GM18508 (cell line): ENCODE results near the gene MGME1.
"Not testable (repeated sequence)": the region's sequence is repeated elsewhere in the genome, so short reads cannot be mapped to it uniquely, and the experiment has no call there.

Experiments
- ATAC-seq: cut with Tn5 transposase; IDR thresholded peaks from one replicate; pipeline ENCODE4 v1.9.1; 2021; ENCODE audit warnings: moderate number of reproducible peaks; ENCODE audit not compliant: insufficient read depth, unreplicated experiment

Gene MGME1

DNA sequence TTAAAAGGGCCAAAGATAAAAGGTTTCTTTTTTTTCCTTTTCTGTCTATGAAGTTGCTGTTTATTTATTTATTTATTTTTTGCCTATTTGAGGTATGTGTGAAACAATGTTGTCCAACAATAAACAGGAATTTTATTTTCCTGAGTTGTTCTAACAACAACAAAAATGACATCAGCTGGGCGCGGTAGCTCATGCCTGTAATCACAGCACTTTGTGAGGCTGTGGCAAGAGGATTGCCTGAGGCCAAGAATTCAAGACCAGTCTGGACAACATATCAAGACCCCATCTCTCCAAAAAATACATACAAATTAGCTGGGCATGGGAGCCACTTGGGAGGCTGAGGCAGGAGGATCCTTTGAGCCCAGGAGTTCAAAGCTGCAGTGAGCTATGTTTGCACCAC lies 44.1 kb downstream of the MGME1 start:
- ATAC-seq, result no peak

DNA sequence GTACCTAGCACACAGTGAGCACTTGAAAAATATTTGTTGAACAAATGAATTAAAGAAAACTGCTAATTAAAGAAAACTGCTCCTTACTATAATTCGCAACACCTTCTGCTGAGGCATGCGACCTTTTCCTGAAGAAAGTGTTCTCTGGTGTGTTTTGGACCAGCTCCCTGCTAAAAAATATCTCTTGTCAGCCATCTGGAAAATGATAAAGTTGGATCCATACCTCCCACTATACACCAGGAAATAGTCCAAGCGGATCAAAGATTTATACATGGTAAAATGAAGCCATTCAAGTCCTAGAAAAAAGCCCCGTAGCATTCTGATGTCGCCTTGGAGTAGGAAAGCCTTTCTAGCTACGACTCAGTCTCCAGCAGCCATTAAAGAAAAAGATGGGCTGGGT lies 45.6 kb downstream of the MGME1 start:
- no peak for ATAC-seq

DNA sequence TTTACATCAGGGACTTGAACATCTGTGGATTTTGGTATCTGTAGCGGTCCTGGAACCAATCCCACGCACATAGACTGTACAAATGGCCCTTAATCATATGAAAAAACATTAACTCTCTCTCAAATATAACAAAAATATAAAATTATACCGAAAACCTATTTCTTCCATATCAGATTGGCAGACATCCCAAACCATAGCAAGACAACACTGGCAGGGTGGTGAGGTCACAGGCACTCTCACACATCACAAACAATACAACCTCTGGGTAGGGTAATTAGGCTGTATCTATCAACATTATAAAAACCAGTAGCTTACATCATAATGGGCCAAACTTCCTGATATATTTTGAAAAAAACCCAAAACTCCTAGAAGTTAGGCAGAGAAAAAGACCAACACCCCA lies 48.0 kb downstream of the MGME1 start:
- no peak for ATAC-seq

DNA sequence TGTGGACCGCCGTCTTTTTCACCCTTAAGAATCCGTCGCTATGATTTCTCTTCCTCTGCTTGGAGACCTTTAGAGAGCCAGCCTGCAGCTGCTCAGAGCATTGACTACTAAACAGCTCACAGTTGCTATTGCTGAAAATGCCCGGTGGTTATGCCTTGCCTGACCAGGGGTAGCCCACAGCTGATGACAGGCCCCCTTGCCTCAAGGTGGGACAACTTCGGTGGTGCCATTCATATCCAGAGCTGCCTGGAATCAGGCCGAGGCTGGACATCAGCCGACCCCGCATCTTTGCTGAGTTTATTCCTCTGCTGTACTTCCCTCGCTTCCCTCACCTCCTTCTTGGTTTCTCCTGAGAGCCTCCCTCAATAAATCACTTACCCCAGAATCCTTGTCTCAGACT lies 49.3 kb downstream of the MGME1 start:
- no peak for ATAC-seq

DNA sequence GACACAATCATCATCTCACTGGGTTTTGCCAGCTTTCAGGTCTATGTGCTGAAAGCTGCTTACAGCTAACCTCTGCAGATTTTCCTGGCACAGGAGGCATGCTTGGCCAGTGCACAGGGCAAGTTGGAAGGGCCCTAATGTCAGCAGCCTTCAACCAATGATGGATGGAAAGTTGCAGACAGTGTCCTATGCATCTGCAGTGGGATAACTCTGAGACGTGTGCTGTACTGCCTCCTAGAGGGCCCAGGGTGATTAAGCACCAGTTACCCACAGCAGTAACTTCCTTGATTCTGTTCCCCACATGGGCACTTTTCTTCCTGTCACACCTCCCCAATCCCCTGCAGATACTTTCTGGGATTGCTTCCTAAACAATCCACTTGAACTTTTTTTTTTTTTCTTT lies 50.2 kb downstream of the MGME1 start:
- ATAC-seq, result no peak

DNA sequence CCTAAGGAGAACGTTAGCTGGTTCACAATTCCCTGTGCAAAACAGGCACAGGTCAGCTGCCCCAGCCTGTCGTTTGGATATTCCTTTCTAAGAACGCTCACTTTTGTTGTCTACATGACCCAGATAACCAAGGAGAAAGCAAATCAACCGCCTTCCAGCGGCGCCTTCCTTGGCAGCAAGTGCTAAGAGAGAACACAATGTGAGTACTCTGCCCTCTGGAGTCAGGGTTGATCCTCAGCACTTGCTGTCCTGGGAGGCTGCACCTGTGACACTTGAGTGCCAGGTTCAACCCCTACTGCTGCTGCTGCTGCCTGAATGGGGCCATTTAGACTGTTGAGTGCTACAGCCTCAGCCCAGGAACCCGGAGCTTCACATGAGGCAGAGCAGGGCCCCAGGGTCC lies 52.1 kb downstream of the MGME1 start:
- no peak for ATAC-seq

DNA sequence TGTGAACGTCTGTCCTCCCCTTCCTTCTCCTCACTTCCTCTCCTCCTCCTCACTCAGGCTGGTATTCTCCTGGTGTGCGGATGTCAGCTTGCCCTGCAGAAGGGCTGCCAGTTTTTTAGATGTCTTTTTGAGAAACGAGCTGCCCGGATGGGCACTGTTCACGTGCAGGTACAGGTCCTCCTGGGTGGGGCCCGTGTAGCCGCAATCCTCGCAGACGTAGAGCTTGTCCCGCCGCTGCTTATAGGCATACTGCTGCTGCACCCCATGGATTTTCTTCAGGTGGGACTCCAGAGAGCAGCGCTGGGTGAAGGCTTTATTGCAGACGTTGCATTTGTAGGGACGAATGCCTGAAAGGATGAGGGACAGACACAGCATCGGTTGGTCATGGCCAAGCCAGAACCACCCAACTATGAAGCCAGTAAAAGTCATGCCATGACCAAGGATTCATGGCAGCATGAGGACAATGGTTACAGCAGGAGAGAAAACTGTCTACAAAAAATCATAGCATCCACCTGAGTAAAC lies 55.8 kb downstream of the MGME1 start:
- no peak for ATAC-seq

DNA sequence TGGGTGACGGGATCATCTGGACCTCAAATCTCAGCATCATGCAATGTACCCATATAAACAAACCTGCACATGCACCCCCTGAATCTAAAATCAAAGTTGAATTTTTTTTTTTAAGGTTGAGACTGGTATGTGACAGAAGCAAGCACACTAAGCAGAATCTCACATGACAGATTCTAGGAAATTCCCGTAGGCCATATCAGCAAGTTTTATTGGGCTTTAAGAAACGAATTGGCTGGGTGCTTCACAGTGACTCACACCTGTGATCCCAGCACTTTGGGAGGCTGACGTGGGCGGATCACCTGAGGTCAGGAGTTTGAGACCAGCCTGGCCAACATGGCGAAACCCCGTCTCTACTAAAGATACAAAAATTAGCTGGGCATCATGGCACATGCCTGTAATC lies 58.2 kb downstream of the MGME1 start:
- ATAC-seq, result not testable (repeated sequence)

DNA sequence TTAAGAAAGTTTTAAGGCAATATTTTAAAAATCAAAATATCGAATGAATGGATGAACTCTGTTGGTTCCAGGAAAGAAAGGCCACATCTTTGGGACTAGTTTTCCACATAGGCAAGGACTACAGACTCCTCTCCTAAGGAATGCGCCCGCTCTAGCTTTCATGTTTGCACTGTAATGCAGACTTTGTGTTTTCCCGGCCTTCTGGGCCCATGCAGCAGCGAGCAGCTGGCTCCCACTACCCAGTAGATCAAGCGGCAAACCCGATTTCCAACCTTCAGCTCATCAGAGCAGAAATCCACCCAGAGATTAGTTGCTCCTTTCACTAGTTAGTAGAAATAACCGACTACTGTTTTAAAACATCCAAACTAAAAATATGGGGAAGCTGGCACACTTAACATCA lies 61.2 kb downstream of the MGME1 start:
- ATAC-seq, result no peak

DNA sequence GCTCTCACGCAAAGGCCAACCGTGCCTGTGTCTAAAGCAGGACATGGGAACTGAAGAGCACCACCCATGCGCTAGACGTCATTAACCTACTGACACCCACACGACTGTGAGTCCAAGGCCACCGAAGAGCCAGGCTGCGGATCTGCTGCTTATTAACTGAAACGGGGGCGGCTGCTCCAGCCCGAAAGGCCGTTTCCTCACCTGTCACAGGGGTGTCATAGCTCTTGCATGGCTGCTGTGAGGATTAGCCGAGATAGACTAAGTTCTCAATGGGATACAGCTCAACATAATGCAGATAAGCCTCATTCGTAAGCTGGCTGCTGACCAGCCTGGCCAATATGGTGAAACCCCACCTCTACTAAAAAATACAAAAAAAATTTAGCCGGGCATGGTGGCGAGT lies 62.2 kb downstream of the MGME1 start:
- ATAC-seq, result no peak

DNA sequence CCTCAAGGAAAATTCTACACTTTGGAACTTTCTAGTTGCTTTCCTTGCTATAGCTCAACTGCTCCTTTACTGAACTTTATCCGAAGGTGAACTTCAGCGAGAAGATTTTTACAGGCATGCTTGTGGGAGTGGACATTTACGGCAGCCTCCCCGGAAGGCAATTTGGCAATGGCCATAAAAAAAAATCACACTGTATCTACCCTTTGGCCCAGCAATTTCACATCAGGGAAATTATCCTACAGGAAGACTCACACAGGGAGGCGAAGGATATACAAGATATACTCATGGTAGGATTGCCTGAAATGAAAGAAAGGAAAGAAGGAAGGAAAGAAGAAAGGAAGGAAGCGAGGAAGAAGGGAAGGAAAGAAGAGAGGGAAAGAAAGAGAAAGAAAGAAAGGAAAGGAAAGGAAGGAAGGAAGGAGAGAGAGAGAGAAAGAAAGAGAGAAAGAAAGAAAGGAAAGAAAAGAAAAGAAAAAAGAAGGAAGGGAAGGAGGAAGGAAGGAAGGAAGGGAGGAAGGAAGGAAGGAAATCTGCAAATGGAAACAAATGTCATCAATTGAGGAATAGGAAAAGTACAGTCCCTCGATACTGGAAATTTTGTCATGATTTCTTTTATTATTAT lies 63.2 kb downstream of the MGME1 start:
- ATAC-seq, result no peak

DNA sequence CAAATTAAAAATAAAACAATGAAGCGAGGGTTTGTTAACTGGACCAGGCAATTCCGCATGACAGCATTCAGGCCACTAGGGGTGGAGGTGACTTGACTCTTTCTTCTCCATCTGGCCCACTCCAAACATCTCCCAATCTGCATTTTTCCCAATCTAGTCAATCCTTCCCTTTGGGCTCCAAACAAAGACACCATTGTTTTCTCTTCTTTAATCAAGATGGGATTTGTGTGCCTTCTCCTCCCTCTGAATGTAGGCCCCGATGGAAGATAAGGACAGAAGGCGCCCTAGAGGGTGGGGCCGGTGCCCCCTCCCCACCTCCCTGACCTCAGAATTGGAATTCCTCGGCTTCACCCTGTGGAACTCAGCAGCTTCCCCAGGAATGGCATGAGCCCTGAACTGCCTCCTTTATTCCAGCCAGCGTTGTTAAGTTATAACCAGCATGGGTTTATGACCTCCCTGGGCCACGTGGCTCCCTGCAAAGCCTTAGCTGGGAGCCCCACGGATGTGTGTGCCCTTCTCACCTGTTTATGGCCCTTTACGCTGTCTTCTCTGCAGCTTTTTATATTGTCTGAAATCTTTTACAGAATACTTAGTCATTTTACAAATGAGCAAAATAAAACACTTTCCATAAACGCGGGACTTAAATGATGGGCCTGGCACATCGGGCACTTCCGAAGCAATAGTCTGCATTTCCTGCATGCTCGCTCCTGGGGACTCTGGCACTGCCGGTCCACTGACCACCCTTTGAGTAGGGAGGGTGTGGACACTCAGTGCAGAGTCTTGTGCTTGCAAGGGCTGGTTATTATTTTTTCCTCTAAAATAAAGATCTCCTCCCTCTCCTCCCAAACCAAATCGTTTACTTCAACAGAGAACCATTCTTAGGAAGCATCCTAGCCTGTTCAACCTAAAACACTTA lies 64.4 kb downstream of the MGME1 start:
- no peak for ATAC-seq

DNA sequence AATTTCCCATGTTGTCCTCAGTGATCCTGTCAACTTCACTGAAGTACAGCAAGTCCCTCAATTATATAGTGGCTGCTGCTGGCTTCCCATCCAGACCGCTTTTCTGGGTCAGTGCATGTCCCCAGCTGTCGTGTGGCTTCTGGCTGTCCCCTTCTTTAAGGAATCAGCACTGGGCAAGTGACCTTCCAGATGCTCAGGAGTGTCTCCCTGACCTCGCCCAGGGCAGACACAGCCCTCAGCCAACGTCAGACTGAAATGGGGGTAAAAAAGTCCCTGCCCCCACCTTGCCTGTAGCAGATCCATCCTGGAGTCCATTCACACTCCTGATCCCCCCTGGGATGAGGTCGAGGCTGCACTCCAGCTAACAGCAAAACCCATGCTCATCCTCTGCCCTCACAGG lies 65.2 kb downstream of the MGME1 start:
- no peak for ATAC-seq

DNA sequence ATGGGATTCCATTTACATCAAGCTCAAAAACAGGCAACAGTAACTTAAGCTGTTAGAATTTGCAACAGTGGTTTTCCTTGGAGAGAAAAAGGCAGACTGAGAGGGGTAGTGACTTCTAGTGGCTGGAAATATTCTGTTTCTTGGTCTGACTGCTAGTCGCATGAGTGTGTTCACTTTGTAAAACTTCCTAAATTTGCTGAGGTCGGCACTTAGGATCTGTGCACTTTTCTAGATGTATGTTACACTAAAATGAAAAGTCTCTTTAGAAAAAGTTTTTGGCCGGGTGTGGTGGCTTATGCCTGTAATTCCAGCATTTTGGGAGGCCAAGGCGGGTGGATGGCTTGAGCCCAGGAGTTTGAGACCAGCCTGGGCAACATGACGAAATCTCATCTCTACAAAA lies 70.2 kb downstream of the MGME1 start:
- no peak for ATAC-seq
